GM19193 (cell line): ENCODE results near the gene CST9.
A peak's percentile ranks its signal among the peaks of the same experiment; 100 is the strongest.

Experiments used
- POLR2A ChIP-seq: IDR thresholded peaks from 4 replicates; pipeline ENCODE4 v1.6.1; 2011; ENCODE audit not compliant: insufficient read depth, insufficient read length; ENCODE audit errors: extremely low read depth

Gene CST9

DNA sequence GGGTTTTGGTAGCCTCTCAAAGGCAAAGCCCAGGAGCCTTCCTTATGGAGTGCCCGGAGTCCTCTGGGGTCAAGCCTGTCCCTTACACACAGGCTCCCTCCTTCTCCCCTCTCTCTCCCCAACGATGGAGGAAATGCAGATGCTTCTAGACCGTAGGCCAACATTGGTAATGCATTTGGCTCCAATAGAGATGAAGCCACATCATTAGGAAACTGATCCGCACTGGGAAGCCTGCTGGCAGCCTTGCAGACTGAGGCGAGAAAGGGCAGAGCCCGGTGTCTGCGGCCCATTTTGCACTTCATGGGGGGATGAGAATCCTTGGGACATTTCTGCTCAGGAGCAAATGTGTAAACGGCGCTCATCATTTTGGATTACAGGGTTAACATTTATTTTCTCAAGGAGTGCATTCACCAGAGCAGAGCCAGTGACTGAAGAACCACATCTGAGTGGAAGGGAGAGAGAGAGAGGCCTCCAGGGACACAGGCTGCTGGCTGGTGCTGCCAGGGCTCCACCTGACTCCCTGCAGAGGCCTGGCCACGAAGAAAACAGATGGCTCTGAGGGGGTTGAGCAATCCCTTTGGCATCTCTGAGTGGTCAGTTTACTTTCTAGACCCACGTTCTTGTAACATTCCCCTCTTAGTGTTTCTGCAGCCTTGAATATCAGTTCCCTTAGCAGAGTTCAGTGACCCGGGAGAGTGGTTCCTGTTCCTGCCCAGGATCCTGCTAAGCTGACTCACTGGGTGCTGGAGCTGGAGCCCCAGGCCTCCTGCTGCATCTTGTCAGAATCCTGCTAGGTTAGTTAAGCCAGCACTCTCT is 36.4 kb upstream of the CST9 start:
- TF ChIP-seq POLR2A: no peak

DNA sequence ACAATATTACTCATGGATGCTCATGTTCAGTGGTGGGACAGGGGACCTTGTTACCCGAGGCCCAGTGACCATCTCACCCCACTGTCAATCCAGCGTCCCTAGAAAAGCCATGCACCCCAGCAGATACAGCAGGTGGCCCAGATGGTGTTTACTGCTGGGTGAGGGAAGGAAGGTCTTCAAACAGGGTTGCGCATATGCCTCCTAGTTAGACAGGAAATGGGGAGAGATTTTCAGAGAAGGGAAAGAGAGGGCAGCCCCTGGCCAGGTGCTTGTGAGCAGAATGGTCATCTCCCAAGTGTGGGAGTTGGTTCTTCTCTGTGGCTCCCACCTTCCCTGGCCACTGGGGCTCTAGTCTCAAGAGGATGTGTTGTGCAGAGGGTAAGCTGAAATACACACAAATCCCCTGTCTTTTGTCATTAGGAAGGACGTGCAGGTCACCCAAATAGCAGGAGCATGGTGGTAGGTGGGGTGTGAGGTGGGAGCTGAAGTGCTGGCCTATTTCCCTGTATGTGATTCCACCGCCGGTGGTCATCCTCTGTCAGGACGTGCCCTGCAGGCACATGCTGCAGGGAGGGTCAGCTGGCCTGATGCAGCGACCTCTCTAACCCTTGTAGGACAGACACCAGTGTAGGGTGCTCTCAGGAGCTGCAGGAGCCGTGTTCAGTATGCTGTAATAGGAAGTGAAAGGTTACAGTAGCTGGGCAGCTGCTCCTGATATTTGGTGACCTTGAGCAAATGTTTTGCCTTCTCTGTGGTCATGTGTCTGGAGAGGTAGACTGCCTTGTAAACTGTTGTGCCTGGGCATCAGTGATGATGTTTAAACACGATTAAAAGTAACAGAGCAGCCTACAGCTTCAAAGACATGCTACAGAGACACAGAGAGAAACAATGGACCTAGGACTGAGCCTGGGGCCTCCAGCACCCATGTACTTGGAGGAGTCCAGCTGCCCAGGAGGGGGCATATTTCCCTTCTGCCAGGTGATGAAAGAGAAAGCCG is 35.3 kb upstream of the CST9 start:
- no peak for TF ChIP-seq POLR2A

DNA sequence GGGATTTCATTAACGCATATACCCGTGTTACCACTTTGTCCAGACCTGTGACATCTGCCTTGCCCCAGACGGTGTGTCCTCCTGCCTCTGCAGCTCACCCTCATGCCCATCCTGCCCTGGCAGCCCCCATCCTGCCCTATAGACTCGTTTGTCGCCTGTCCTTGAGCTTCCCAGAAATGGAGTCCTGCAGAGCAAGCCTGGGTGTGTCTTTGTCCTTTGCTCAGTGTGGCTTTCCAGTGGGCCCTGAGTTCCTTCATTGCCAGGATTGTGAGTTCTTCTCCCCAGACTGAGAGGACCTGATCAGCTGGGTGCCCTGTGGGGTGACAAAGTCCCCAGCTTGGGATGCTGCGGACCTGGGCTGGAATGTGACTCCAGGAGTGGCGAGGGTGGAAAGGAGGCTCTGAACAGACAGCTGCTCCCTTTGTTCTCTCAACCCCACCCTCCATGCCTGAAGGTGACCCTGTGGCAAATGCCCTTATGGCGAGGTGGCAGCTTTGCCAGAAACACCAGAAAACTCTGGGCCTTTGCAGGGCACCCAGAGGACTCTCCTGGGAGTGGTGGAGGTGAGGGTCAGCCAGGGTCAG is 34.4 kb upstream of the CST9 start:
- TF ChIP-seq POLR2A: no peak

DNA sequence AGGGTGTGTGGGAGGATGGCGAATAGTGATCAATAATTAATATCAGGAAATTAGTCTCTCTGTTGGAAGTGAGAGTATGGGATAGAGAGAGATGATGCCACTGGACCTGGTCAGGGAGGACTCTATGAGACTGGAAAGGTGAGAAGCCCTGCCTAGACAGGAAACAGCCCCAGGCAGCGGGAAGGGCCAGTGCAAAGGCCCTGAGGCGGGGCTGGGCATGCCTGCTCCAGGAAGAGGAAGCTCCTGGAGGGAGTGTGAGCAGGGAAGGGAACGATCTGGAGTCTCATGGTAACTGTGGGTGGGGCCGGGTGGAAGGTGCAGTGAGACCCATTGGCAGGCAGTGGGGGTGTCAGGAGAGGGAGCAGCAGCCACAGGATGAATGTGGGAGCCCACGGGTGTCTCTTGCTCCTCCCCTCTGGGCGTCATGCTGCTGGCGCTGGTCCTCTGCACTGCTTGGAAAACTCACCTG is 33.8 kb upstream of the CST9 start:
- no peak for TF ChIP-seq POLR2A

DNA sequence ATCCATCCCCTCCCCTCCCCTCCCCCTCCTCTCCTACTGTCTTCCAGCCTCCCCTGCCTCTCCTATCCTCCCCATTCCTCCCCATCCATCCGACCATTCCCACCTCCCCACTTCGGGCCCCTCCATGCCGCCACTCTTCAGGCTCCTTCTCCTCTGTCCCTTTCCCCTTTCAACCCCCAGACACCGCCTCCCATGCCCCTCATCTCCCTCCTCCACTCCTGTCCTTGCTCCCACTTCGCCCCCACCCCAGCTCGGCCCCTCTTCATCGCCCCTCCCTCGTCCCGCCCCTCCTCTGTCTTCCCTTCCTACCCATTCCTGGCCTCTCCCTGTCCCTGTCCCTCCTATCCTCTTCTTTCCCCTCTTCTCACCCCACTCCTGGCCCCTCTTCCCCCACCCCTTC is 32.6 kb upstream of the CST9 start:
- no peak for TF ChIP-seq POLR2A

DNA sequence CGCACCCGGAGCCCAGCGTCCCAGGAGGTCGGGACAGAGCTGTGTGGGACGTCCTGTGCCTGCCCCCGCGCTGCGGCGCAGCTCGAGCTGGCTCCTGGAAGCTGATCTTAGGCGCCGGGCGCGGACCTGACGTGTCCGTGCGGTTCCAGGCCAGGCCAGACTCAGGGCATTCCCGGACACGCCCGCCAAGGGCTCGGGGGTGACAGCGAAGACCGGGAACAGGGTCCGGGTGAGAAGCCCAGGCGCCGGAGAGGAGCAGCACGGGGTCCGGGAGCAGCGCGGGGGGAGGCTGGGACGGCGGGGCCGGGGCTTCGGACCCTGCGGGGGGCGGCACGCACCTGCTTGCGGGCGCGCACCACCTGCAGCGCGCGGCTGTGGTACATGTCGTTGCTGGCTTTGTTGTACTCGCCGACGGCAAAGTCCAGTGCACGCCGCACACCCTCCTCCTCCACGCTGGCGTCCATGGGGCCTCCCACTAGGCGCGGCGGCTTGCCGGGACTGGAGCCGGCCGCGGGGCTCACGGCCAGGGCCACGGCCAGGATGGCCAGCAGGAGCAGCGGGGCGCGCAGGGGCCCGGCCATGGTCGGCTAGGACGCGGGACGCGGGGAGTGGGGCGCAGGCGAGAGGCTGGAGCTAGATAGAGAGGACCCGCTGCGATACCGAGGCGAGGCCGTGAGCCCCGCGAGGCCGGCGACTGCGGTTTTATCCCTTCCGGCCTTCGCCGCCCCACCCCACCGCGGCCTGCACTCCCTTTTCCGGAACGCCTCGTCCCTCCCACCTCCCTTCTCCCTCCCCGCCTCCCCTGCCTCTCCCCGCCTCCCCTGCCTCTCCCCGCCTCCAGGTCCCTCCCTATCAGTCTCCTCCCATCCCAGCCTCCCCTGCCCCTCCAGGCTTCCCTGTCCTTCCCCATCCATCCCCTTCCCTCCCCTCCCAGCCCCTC is 31.8 kb upstream of the CST9 start, which contains the start of gene CST3:
Gene CST3, minus strand, starts transcription at position 674 of the 940 bp plus-strand sequence. Its CDS starts 93 bp downstream, at position 581.
- peak; percentile 75 for TF ChIP-seq POLR2A

DNA sequence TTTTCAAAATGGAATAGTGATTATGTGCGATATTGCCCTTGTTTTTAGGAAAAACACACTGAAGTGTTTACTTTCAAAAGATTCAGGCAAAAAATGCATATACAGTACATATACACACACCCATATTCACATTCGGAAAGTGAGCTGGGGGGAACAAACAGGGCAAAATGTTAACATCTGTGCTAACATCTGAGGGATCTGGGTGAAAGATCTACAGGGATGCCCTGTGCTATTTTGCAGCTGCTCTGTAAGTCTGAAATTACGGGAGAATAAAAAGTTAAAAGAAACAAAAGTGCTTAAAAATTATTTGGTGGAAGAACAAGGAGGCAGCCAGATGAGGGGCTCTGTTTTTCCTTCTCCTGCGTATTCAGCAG is 31.2 kb upstream of the CST9 start:
- TF ChIP-seq POLR2A: no peak

DNA sequence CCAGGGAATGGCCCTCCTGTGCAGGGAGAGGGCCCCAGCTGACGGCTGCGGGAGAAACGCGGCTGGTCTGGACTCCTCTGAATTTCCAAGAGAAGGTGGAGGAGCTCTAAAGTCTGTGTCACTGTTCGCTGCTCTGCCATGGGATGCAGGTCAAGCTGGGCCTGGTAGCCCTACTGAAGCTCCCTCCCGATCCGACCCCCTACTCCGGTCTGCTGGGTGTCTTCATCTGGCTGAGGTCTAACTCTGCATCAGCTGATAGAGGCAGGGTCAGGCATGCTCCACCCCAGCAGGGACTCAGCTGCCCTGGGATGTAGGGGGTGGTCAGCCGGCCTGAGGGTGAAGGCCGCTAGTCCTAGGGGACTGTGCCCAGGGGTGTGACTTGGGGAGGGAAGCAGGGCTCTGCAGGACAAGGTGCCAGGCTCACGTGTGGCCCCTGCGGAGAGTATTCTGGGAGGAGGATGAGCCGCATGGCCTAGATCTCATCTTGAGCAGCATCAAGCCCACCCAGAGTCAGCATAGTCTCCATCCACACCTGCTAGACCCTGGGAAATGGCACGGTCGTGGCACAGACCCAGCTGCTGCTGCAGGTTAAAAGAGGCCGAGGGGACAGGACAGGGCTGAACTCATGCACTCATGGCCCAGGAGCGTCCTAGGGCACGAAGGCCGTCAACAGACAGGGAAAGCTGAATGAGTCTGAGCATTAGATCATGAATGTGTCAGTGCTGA is 30.6 kb upstream of the CST9 start:
- TF ChIP-seq POLR2A: no peak

DNA sequence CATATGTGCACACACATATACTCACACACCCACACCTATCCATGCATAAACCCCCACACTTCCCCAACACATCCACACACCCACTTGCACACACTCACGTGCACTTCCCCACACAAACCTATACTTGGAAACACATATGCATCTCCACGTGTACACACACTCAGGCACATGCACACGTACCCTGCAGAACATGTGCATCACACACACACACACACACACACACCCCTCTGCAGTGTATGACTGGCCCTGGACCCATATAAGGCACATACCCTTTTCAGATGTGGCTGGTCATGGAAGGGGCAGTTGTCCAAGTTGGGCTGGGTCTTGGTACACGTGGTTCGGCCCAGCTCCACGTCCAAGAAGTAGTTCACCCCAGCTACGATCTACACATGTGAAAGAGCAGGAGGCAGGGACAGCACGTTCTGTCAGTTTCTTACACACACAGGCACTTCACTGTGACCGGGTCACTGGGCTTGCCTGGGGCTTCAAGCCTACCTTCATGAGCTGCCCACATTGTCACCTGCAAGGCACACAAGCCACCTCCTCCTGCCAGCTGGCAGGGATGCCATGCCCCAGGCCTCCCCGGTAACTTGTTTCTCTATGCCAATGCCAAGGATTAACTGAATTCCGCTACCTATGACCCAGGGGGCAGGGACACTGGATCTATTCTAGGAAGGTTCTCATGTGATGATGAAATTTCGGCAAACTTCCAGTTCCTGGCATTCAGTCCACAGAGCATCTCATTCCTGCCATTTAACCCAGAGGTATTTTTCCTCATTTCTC is 29.5 kb upstream of the CST9 start:
- TF ChIP-seq POLR2A: no peak

DNA sequence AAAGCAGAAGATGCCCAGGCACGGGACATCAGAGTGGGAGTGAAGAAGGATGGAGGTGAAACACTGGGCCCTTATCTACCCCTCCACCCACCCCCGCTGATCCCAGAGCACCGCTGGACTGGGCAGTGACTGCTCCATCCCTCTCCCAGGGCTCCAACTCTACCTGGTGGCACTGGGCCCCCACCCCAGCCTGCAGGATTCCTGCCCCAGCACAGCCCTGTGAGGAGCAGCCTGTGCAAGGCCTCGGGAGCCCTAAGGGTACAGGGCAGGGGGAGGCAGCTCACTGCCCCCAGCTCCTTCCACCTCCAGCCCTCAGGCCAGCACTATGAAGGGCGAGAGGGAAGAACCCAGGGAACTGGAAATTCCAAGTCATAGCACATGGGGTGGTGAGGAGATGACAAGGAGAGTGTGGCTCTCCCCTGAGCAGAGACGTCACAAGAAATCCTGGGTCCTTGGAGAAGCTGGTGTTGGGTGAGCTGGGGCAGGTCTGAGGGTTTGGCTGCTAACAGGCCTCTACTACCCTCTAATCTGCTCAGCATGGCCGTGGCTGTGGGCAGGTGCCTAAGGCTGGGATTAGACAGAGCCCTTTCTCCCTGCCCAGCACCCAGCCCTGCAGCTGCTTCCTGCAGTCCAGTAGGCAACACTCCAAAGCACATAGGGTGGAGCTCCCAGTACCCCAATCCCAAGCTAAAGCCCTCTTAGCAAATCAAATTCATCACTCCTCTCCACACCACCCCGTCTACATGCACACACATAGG is 28.5 kb upstream of the CST9 start:
- no peak for TF ChIP-seq POLR2A

DNA sequence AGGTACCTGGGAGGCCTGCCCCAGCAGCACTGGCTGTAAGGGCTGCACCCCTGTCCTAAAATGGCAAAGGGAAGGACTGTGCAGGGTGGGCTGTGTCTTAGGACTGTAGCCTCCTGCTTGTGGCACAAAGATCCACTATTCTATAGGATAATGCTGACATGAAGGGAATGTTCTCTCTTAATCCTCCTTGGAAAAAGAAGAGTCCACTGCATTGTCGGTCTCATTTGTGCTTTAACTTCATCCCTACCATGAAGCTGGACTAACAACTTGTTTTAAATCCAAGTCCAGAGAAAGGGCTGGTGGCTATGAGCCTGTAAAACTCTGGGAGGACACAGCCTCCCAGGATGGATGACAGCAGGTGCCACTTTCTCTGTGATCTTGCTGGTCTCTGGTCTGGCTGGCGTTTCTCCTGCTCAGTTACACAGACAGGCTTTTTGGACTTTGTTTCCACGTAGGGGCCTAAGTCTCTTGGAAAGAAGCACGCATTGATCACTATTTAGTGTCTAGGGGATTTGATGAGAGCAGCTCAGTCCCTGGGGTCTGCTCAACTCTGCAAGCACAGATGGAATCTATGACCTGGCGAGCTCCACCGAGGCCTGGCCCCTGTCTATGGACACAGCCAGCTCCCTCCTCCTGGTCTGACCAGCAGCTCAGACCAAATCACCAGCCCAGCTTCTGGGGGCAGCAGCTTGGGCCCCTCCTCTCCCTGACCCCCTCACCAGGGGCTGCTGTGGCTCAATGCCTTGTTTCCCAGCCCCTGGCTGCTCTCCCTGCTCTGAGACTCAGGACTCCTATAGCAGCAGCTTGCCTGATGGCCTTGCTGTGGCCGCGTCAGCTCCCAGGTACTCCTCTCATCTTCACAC is 27.2 kb upstream of the CST9 start:
- TF ChIP-seq POLR2A: no peak

DNA sequence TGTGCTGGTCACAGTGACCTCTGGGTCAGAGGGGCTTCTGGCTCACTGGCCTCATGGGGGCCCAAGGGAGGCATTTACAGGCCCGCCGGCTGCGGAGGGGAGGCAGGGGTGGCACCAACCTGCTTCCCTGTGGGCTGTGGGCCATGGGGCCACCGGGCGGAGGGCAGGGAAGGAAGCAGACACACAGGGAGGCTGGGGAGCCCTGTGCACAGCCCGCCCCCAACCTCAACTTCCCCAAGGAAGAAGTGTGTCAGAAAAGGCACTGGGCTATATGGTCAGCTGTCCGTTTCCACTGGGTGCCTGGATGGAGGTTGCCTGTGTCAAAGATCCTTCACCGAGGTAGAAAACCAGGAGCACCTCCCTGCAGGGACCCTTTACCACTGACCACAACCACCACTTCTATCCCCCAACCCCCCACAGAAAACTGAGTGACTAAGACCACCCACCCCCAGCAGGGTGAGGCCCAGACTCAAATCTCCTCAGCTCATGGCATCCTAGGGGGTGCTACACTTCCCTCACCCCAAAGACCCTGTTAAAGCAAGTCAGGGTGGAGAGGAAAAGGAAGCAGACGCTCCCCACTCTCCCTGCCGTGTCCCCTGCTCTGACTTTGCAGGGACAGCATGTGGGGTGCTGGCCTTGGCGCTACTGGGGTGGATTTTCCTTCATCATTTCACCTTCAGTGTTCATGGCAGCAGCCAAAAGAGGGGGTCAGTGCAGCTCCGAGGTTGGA is 26.4 kb upstream of the CST9 start:
- no peak for TF ChIP-seq POLR2A
